AG20443 (cell line): ENCODE data around the gene RGS5.
A peak's percentile ranks its signal among the peaks of the same experiment; 100 is the strongest.

Source experiments
- DNase-seq: peaks from one replicate; pipeline ENCODE4 v3.0.0; 2012; ENCODE audit warnings: low spot score, mixed read lengths

RGS5 gene

GRCh38 chr1:163182330-163182949 lies 20.3 kb downstream of the RGS5 start:
- DNase-seq: no peak

- no peak for DNase-seq
These were observed 24.1 kb downstream of the RGS5 start for GRCh38 chr1:163178628-163179027.

GRCh38 chr1:163176797-163177196 lies 25.9 kb downstream of the RGS5 start:
- no peak for DNase-seq

GRCh38 chr1:163174524-163175437 lies 27.9 kb downstream of the RGS5 start:
- DNase-seq: peak; percentile 69

- DNase-seq: no peak
These were observed 29.6 kb downstream of the RGS5 start for GRCh38 chr1:163173121-163173520.

GRCh38 chr1:163172596-163172995 lies 30.1 kb downstream of the RGS5 start:
- DNase-seq: no peak

GRCh38 chr1:163171826-163172225 lies 30.9 kb downstream of the RGS5 start:
- DNase-seq: no peak

- peak; percentile 22 for DNase-seq
These were observed 31.6 kb downstream of the RGS5 start for GRCh38 chr1:163170975-163171676.

GRCh38 chr1:163170331-163170730 lies 32.4 kb downstream of the RGS5 start:
- peak; percentile 14 for DNase-seq

- DNase-seq: no peak
These were observed 33.2 kb downstream of the RGS5 start for GRCh38 chr1:163169553-163169952.

GRCh38 chr1:163168053-163168452 lies 34.7 kb downstream of the RGS5 start:
- DNase-seq: peak; percentile 84

- no peak for DNase-seq
These were observed 35.7 kb downstream of the RGS5 start for GRCh38 chr1:163166886-163167555.

- no peak for DNase-seq
These were observed 37.6 kb downstream of the RGS5 start for GRCh38 chr1:163165119-163165518.

GRCh38 chr1:163163881-163164582 lies 38.7 kb downstream of the RGS5 start:
- no peak for DNase-seq

GRCh38 chr1:163163163-163163562 lies 39.6 kb downstream of the RGS5 start:
- DNase-seq: no peak

- DNase-seq: no peak
These were observed 40.3 kb downstream of the RGS5 start for GRCh38 chr1:163162381-163162914.

- no peak for DNase-seq
These were observed 40.9 kb downstream of the RGS5 start for GRCh38 chr1:163161841-163162240.

GRCh38 chr1:163161337-163161736 lies 41.4 kb downstream of the RGS5 start:
- DNase-seq: no peak

GRCh38 chr1:163155606-163156005 lies 47.1 kb downstream of the RGS5 start:
- DNase-seq: no peak

- DNase-seq: no peak
These were observed 53.8 kb downstream of the RGS5 start for GRCh38 chr1:163148911-163149310.

- no peak for DNase-seq
These were observed 55.7 kb downstream of the RGS5 start for GRCh38 chr1:163147019-163147418.
